Femur (tissue), 1 donor: ENCODE data around the gene PGLYRP4.

Experiments used
- DNase-seq: peaks from one replicate; pipeline ENCODE4 v3.0.0-alpha.2; 2017

PGLYRP4 gene, protein sequence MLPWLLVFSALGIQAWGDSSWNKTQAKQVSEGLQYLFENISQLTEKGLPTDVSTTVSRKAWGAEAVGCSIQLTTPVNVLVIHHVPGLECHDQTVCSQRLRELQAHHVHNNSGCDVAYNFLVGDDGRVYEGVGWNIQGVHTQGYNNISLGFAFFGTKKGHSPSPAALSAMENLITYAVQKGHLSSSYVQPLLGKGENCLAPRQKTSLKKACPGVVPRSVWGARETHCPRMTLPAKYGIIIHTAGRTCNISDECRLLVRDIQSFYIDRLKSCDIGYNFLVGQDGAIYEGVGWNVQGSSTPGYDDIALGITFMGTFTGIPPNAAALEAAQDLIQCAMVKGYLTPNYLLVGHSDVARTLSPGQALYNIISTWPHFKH

DNA sequence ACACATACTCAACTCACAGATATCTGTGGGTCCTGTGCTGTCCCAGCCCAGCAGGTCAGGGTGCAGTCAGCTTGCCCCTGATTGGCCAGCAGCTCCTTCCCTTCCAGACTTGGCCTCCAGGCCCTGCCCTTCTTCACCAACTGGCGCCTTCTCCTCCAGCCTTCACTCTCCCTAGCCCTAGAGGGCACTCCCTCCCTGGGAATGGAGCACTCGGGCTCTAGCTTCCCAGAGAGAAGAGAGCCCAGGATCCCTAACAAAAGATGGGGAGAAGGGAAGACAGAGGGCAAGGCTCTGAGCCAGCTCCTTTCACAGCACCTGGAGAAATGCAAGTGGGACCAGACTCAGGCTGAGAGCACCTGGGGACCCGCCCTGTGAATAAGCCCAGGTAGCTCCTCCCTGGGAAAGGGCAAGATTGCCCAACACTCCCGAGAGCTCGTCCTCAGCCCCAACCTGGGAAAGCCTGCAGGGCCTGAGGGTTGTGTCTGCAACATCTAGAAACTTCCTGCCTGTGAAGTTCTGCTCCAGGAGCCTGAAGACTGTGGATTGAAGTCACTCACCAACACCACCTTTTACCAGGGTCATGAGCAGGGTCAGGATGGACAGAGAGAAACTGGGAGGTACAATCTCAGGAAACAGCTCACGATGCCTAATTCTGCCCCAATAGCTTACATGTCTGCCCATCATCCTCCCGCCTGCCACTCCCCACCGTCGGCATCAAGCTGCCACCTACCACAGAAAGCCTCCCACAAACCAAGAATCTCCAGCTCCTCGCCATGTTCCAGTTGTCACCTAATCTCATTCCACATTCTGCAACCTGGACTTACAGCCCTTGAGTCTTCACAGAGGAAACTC, at the start of gene PGLYRP4:
PGLYRP4 (minus strand) TSS at position 331 of the 852 bp plus-strand sequence. CDS start 909 bp downstream, outside the sequence.
- no peak for DNase-seq

DNA sequence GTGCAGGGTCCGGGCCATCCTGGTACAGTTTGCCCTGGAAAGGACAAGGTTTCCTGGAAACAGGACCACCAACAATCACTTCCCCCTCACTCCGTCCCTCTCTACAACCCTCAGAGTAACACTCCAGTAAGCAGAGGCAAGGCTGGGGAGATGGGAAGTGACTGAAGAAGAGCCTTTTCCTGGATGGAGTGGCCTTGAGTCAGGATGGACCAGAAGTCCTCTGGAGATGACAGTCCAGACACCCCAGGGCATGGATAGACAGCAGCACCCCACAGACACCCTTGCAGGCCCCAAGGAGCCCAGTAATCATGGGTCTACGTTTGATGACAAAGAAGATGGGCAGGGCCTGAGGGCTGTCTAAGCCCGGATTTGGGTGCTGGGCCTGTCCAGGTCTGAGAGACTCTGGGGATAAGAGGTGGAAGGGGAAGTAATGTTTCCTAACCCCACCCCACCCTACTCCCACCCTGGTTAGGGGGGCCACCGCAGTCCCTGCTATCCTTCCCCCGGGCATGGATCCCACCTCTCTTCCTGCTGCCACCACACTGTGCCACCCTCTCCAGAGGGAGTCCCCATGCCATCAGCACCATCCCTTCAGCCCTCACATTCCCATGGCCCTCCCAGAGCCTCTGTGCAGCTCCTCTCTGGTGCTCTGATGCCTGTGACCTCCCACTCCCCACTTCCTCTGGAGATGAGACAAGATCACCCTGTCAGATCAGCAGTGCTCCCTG, 49.4 kb upstream of the PGLYRP4 start:
- DNase-seq = no peak

DNA sequence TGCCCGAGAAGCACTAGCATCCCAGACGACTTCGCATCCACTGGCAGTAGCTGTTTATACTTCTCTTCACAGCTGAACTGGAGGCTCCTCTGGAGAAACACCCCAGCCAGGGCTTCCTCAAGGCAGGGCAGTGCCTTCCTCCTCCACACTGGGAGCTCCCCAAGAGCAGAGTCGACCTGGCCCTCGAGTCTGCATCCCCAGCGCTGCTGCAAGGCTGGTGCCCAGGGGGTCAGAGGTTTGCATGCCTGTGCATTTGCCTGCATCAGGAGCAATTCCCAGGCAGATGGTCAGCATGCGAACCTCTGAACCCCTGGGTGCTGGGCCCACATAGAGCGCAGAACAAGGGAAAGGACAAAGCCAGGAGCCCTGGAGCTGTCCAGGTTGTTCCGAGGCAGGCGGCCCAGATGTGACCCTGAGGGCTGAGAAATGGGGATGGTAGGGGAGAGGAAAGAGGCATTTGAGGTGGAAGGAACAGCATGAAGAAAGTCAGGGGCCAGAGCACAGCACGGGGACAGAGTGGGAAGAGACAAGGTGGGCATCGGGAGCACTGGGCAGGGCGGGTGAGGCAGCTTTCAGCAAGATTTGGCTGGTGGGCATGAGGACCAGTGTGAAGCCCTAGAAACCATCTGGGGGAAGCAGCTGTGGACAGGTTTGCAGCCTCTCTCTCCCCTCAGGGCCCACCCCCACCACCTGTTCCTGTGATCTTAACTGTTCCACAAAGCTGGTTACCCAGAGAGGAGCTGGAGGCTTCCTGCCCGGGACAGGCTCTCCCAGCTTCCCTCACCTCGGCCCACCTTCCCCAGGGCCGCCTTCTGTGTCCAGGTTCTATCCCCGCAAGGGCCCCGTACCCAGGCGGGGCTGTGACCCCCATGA, 48.6 kb upstream of the PGLYRP4 start:
- no peak for DNase-seq

DNA sequence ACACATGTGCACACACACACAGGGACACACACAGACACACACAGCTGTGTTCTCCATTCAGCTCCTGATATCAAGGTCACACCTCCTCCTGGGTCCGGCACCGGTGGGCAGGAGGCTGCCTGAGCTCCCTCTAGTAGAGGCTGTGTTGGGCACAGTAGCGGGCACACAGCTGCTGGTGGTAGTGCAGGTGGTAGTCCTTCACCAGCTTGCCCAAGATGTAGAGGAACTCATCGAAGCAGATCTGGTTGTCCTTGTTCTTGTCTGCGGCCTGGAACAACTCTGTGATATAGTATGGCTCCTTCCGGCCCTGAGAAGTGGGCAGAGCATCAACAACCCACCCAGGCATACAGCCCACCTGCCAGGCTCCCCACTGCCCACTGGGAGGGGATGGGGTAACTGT, 47.8 kb upstream of the PGLYRP4 start:
- no peak for DNase-seq

DNA sequence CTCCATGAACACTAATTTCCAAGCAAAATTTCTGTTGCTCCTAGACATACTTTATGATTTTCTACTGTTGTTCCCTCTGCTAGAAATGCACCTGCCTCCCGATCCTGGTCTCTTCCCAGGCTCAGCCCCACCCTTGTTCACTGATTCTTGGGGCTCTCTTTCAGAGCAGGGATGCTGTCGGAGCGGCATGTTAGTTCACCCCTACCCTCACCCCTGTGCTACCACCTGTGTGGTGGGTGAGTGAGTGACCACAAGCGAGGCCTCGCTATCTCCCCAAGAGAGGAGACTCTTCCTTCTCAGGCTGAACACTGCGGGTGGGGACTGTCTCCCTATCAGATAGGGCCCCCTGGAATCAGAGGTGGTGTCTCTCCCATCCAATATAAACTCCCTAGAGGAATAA, 47.1 kb upstream of the PGLYRP4 start:
- no peak for DNase-seq

DNA sequence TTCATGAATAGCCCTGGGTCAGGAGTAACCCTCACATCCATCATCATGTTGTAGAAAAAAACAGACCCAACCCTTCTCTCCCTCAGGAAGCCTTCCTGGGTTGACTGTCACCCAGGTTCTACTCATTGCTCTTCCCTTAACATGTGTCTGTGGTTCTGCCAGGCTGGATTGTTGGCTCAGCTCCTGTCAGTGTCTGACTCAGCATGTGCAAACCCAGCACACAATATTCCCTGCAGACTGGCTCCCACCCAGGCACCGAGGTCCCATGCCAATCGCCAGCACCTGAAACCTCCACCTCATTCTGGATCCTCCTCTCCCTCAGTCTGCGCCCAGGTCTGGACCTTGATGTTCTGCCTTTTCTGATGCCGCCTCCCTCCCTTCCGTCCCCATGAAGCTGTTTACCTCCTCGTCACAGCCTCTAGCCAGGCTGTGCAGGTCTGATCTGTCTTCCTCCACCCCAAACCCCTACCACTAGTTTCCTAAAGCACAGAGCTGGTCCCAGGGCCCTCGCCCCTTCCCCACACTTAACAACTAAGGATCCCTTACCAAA, 46.6 kb upstream of the PGLYRP4 start:
- no peak for DNase-seq

DNA sequence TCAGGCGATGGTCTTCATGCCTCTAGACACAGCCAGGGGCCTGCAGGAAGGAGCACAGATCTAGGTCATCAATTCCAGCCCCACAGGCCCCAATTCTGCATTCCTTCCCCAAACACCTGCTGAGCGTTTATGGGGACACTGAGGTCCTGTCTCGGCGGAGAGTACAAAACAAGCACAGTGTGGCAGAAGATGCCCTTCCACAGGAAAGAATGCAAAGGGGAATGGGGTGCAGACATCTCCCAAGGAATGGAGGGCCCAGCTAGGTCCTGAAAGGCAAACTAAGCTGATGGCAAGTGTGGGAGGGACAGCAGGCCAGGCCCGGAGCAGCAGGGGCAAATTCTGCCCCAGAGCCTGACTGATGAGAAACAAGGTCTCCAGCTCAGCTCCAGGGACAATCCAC, 45.8 kb upstream of the PGLYRP4 start:
- DNase-seq = no peak

DNA sequence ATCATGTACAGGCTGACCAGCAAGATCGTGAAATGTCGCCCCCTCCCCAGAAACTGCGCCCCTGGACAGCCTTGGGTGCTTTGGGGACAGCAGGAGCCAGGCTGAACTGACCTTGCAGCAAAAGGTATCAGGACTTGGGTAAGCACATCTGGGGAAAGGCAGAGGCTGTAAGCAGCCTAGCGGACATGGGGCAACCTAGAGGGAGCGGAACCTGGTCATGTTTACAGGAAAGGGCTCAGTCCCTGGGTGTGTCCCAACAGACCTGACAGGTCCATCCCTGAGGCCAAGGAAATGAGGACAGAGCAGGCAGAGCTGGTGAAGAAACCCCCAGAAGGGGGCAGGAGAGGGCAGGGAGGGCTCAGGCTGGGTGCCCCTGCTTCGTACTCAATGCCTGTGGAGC, 45.3 kb upstream of the PGLYRP4 start:
- DNase-seq = peak; percentile 31

DNA sequence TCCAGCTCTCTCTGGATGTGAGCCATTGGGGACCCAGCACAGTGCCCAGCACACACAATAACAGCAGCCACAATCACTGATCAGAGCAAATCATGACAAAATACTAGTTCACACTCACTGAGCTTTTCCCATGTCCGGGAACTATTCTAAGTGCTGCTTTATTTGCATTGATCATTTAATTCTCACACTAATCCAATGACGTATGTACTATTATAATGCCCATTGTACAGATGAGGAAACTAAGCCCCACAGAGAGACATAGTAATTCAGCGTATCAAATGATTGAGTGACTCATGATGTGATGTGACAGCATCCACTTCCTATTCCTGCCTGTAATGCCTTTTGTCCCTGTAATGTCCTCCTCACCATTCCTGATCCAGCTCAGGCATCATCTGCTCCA, 44.2 kb upstream of the PGLYRP4 start:
- DNase-seq = no peak

DNA sequence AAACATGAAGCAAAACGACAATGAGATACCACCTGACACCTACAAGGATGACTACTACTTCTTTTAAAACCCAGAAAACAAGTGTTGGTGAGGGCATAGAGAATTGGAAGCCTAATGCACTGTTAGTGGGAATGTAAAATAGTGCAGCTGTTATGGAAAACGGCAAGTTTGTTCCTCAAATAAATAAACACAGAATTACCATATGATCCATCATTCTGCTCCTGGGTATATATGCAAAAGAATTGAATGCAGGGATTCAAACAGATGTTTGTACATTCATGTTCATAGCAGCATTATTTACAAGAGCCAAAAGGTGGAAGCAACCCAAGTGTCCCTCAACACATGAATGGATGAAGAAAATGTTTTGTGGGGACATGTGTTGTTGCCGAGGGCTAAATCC, 43.6 kb upstream of the PGLYRP4 start:
- DNase-seq = no peak

DNA sequence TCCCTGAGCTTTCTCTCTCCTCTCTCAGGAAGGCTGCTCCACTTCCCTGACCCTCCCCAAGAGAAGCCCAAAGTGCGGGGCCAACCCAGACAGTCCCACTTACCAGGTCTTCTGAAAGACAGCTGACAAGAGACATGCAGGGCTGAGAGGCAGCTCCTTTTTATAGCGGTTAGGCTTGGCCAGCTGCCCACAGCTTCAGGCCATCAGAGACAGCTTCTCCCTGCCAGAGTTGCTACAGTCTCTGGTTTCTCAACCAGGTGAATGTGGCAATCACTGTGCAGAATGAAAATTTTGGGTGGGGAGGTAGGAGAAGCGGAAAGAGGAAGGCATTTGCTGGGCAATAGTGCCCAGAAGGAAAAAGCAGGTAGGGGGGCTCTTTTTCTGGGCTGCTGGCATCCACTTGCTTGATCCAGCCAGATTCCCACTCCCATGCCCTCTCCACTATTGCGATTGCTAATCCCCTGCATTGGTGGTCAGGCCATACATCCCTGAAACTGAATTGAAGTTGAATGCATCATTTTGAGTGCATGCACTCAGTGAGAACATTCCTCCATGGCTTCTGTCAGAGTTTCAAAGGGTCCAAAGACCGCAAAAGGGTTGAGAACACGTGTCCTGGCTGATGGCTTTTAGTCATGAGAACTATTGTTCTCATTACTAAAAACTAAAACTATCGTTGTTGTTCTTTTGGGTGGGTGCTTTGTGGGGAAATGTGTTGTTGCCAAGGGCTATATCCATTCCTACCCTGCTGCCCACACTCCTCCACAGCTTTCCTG, 42.5 kb upstream of the PGLYRP4 start, which contains the start of gene S100A8:
S100A8 (minus strand) TSS at position 136 of the 773 bp plus-strand sequence. CDS start 538 bp downstream, outside the sequence.
- DNase-seq = peak; percentile 67

DNA sequence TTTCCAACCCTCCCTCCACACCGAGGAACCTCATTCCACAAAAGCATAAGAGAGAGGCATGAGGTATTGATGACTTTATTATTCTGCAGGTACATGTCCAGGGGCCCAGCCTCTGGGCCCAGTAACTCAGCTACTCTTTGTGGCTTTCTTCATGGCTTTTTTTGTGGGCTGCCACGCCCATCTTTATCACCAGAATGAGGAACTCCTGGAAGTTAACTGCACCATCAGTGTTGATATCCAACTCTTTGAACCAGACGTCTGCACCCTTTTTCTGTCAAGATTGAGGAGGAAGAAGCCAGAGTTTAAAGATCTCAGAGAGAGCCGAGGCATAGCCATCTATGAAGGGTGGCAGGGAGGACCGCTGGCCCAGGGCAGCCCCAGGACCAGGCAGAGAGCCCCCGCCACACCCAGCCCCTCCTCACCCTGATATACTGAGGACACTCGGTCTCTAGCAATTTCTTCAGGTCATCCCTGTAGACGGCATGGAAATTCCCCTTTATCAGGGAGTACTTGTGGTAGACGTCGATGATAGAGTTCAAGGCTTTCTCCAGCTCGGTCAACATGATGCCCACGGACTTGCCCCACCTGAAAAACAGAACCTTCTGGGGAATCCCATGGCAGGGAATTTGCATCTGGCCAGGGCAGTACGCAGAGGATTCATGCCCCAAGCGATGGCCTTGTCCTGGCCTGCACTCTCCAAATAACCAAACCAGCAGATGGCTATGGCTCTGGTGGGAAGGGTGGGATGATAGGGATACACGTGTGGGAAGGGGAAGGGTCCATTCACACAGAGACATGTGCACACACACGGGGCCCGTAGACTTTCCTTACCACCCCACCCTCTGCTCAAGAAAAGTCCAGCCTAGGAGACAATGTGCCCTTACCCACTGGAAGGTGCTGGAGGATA, 41.6 kb upstream of the PGLYRP4 start:
- DNase-seq = no peak

DNA sequence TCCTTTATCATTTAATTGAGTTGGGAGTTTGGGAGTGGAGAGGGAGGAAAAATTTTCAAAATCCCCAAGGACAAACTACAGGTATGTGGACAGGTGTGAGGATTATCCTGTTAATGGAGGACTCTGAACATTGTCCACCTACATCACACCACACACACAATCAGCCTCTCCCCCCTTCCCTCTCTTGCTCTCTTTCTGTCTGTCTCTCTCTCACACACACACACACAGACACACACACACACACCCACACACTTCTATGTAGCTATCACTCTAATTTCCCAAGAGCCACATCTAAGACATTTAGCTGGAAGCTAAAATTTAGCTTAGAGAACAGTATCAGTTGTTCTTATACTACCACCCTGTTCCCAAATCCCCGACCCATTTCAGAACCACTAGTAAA, 40.8 kb upstream of the PGLYRP4 start:
- no peak for DNase-seq

DNA sequence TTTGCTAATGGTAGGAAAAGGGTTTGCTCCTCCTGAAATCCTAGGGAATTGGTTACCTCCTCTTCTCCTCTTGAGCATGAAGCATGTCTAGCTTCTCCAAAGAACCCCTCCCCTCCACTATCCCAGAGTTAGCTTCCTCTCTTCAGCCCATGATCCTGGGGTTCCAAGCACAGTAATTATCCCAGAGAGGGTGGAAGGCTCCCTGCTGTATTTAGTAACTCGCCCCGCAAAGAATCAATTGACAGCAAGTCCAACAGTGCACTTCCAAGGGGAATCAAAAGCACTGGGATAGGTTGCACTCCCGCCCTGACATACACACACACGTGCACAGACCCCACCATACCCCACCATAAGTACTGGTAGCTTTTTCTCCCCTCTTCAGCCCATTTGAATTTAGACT, 39.1 kb upstream of the PGLYRP4 start:
- DNase-seq = no peak

DNA sequence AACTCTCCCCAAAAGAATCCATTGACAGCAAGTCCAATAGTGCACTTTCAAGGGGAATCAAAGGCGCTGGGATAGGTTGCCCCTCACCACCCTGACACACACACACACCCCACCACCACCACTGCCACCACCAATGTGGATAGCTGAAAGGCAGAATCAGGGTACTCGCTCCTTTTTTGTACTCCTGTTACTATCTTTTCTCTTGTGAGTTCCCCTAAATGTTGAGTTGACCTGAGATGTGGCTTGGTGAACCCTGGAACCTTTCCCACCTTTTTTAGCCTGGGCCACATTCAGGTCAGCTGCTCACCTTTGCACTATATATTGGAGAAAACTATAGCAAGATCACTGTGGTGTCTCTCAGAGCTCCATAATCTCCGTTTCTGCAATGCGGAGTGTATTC, 38.4 kb upstream of the PGLYRP4 start:
- no peak for DNase-seq

DNA sequence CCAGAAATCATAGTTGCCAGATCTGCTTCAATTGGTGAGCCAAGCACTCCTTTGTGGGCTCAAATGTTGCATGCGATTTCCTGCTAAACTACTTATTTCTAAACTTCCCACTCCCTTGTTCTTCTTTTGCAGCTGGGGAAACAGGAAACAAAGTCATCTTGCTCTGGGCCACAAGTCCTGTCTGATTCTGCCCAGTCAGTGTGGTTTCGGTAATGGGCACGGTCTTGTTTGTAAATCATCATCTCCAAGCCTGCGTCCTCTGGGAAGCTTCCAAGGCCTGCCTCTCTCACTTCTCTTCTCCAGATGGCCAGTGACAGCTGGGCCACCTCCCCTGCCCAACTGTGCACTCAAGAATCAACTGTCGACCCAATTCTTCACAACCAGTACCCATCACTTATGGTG, 37.9 kb upstream of the PGLYRP4 start:
- DNase-seq = peak; percentile 58

DNA sequence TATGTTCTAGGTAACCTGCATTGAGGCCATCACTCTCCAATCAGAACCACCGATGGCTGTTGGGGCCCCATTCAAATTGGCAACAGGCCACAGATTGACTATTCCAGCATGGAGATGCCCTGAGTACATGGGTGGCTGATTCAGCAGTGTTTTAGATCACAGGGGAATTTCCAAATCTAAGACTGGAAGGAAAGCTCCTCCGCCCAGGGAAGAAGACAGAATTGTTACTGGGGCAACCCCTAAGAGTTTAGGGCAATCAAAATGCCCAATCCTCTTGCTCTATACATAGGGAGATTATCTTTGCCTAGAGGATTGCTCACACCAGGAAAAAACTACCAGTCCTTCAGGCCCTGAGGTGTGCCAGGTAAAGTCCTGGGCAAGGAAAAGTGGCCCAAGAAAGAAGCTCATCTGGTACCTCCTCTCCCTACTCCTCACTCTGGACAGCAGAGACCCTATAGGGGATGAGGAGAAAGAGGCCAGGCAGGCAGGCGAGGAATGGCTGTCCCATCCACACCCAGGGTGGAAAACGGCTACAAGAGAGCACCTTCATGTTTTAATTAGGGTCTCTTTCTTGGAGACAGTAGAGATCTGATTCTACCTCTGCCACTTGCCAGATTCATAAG, 36.4 kb upstream of the PGLYRP4 start:
- DNase-seq = no peak

DNA sequence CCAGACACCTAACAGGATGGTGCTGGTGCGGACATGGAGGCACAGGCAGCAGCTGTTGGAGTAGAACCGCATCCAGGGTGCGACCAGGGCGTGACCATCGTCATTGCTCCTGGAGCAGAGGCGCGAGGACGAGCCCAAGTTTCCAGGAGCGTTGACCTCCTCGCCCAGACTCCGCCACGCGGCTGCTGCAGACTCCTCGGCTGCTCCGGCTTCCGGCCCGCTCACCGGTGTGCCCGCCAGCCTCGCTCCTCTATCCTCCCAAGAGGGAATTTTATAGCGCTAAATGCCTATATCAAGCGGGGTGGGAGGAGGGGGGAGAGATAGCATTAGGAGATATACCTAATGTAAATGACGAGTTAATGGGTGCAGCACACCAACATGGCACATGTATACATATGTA, 32.1 kb upstream of the PGLYRP4 start:
- no peak for DNase-seq

DNA sequence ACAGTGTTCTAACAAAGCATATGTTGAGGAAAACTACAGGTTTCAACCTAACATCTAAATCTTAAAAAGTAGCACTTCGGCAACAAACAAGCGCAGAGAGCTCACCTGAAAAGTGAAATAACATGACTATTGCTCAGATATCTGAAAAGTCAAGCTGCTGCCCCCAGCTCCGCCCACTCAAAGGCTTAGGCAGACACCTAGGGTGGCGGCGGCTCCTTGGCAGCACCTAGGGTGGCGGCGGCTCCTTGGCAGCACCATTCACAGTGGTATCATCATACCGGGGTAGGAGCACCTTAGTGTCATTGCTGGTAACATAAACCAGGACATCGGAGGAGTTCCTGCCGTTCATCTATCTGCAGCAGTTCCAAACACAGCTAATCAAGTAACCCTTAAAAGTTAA, 30.9 kb upstream of the PGLYRP4 start:
- no peak for DNase-seq

DNA sequence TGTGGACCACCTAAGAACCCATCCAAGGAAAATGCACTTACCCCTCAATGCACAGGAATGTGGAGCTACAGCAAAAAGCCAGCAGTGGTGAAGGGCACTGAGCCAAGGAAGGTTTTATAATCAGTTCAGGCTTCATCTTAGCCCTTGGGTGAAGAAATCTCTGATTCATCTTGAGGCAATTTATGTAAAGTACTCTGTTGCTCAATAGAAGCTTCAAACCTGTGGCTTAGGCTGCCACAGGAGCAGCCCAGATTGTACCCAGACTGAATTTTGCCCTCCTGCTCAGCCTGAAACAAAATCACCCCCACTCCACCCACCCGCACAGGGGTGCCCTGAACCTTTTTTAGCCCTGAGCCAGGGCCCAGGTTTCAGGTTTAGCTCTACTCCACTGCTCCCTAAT, 26.9 kb upstream of the PGLYRP4 start, which contains the start of gene S100A12:
S100A12 (minus strand) TSS at position 111 of the 400 bp plus-strand sequence. CDS start 1,029 bp downstream, outside the sequence.
- no peak for DNase-seq
